Uterus (tissue), 2 donors: ENCODE data around the gene PSMD6.

Experiments
- CTCF ChIP-seq, 4 experiments: fragments of 200-600 bp in 2 of 4; fragments of 450-650 bp in 2 of 4; sonication (generic) in 2 of 4; IDR thresholded peaks; one replicate each; pipeline ENCODE4 v1.5.1; 2016 to 2019; ENCODE audit warnings: antibody characterized with exemption in 4 of 4, mild to moderate bottlenecking in 2 of 4, moderate library complexity in 1 of 4
- POLR2A ChIP-seq, 2 donors: fragments of 450-650 bp; IDR thresholded peaks; one replicate each; pipeline ENCODE4 v1.6.1; 2016; ENCODE audit warnings: antibody characterized with exemption in 2 of 2, mild to moderate bottlenecking in 1 of 2, moderate library complexity in 1 of 2

- TF ChIP-seq CTCF (IDR thresholded peaks at IDR 0.05) (no peak), POLR2A (IDR thresholded peaks at IDR 0.05) (no peak)
Measured at GRCh38 chr3:64053117-64053516, 29.8 kb upstream of the PSMD6 start.
